Heart left ventricle (tissue), 13 donors: ENCODE measurements around the gene SEC14L5.

Experiments used
- POLR2A ChIP-seq, 2 donors: fragments of 450-650 bp; IDR thresholded peaks; one replicate each; pipeline ENCODE4 v1.6.1; 2017; ENCODE audit warnings: antibody characterized with exemption in 2 of 2, mild to moderate bottlenecking in 2 of 2, moderate library complexity in 2 of 2
- TF ChIP-seq, protein P1 (sequence below), 12 donors: fragments of 200-600 bp; sonication (generic) in 4 of 12; IDR thresholded peaks; one replicate each; pipeline versions ENCODE4 v1.5.0 to v1.8.0; 2018 to 2022; ENCODE audit warnings: antibody characterized with exemption in 12 of 12, mild to moderate bottlenecking in 5 of 12
- donor health status: ischemic (EF 13 %, LVEDD 7.1; RV severe dilation, severe dysfunction).
- donor health status: DM: no; HTN: yes; CAD: no.
- donor health status: DM: no; HTN: no; CAD: no.
- donor health status: ischemic (EF 25% LVEDD 6.9; RV normal size, moderate dysfunction).
- donor health status: ischemic (EF 25% LVEDD 5.7; RV mildly dilated, moderate dysfunction).
- donor health status: ischemic (EF 35%, LVEDD 5.7; RV mildly dilated, moderate dysfunction).
- donor health status: nonischemic (EF 11% LVEDD 7.7; RV severe dilation, severe dysfunction).
- donor health status: DM: yes; HTN: yes; CAD: no.
- donor health status: PGD.
- donor health status: ischemic (EF 29% LVEDD 5.4; RV normal size, mild dysfunction).
- donor health status: nonischemic (EF 23%, LVEDD 6.1; RV moderate dilation, normal function).

GRCh38 chr16:5004311-5004710 lies 46.2 kb downstream of the SEC14L5 start:
- TF ChIP-seq, protein P1, sequence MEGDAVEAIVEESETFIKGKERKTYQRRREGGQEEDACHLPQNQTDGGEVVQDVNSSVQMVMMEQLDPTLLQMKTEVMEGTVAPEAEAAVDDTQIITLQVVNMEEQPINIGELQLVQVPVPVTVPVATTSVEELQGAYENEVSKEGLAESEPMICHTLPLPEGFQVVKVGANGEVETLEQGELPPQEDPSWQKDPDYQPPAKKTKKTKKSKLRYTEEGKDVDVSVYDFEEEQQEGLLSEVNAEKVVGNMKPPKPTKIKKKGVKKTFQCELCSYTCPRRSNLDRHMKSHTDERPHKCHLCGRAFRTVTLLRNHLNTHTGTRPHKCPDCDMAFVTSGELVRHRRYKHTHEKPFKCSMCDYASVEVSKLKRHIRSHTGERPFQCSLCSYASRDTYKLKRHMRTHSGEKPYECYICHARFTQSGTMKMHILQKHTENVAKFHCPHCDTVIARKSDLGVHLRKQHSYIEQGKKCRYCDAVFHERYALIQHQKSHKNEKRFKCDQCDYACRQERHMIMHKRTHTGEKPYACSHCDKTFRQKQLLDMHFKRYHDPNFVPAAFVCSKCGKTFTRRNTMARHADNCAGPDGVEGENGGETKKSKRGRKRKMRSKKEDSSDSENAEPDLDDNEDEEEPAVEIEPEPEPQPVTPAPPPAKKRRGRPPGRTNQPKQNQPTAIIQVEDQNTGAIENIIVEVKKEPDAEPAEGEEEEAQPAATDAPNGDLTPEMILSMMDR (IDR thresholded peaks at IDR 0.05): no peak
- TF ChIP-seq POLR2A (IDR thresholded peaks at IDR 0.05): no peak
